ENCODE data around the gene ZFPM1.
A peak's percentile ranks its signal among the peaks of the same experiment; 100 is the strongest.

Gene ZFPM1

DNA sequence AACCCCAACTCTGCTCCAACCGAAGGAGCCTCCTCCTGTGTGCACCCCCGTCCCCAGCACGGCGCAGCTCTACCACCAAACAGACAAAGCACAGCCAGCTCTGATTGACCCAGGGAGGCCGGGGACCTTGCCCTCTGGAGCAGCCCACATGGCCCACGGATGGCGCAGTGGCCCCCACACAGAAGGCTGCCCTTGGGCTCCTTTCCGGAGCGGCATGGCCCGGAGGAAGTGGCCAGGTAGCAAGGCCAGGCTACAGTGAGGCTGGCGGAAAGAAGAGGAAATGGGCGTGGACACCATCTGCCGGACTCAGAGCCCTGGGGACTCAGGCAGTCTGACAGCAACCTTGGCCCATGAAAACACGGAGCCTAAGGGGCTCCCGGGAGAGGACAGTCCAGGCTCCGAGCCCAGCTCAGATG is 97.2 kb downstream of the ZFPM1 start:
- no peaks in the 10 kb centered on the region for H3K36me3 Mint-ChIP-seq
- H3K27me3 Mint-ChIP-seq = peaks cover 8% of the 10 kb centered on the region
- H3K4me3 Mint-ChIP-seq = no peak overlapping the region
- no peak overlapping the region for H3K27ac Mint-ChIP-seq
- H3K4me1 Mint-ChIP-seq (ENCODE audit: low read depth) = peaks cover 6% of the 10 kb centered on the region
- no peaks in the 10 kb centered on the region for H3K9me3 Mint-ChIP-seq (ENCODE audit: low read depth)

DNA sequence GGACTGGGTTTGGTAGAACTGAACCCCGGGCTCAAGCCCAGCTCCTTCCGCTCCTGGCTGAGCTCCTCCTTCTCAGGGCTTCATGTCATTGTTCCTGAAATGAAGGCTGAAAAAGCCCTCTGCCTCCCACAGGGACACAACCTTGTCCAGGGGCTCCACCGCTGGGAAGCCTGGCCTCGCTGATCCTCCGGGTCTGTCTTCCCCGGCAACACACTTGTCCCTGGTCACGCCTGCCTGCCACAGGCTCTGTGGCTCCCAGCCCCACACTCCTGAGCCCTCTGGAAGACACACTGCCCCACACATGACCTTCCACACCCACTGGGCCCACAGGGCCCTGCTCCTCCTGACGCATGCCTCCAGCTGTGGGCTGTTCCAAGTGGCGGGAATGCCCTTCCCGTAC is 99.1 kb downstream of the ZFPM1 start:
- H3K4me1 Mint-ChIP-seq (ENCODE audit: low read depth) = peaks cover 6% of the 10 kb centered on the region
- no peaks in the 10 kb centered on the region for H3K9me3 Mint-ChIP-seq (ENCODE audit: low read depth)
- H3K4me3 Mint-ChIP-seq = no peak overlapping the region
- H3K36me3 Mint-ChIP-seq = no peaks in the 10 kb centered on the region
- peaks cover 8% of the 10 kb centered on the region for H3K27me3 Mint-ChIP-seq
- no peak overlapping the region for H3K27ac Mint-ChIP-seq

DNA sequence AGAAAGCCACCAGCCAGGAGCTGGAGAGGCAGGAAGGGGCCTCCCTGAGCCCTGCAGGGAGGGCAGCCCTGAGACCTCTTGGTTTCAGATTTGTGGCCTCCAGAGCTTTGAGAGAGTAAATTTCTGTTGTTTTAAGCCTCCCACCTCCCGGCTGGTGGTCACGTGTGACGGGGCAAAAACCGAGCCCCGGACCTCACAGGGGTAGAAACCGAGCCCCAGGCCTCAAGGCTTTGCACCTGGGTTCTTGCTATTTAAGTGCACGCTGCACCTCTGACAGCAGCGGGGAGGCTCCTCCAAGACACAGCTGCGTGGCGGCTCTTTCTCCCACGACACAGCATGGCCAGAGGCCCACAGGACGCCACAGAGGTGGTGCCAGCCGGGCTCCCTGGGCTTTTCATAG is 99.7 kb downstream of the ZFPM1 start:
- H3K9me3 Mint-ChIP-seq (ENCODE audit: low read depth) = no peaks in the 10 kb centered on the region
- peaks cover 6% of the 10 kb centered on the region for H3K4me1 Mint-ChIP-seq (ENCODE audit: low read depth)
- H3K27me3 Mint-ChIP-seq = peaks cover 10% of the 10 kb centered on the region
- H3K27ac Mint-ChIP-seq = no peak overlapping the region
- H3K4me3 Mint-ChIP-seq = no peak overlapping the region
- H3K36me3 Mint-ChIP-seq = no peaks in the 10 kb centered on the region

DNA sequence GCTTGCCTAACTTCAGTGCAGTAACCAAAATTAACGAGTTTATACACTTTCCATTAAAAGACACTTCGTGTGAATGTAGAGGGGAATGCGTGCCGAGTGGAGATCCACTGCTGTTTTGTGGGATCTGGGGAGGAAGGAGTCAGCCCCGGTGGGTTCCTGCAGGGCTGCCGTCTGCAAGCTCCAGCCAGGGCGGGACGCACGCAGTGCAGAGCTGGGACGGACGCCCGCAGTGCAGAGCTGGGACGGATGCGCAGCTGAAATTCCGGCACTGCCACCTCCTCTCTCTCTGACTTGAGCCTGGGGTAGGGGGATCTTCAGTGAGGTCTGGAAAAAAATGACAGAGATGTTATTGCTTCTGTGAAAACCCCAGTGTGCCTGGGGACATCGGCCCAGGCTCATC is 100.7 kb downstream of the ZFPM1 start:
- no peaks in the 10 kb centered on the region for H3K9me3 Mint-ChIP-seq (ENCODE audit: low read depth)
- no peaks in the 10 kb centered on the region for H3K36me3 Mint-ChIP-seq
- no peak overlapping the region for H3K4me3 Mint-ChIP-seq
- peaks cover 11% of the 10 kb centered on the region for H3K27me3 Mint-ChIP-seq
- H3K4me1 Mint-ChIP-seq (ENCODE audit: low read depth) = peaks cover 6% of the 10 kb centered on the region
- no peak overlapping the region for H3K27ac Mint-ChIP-seq

DNA sequence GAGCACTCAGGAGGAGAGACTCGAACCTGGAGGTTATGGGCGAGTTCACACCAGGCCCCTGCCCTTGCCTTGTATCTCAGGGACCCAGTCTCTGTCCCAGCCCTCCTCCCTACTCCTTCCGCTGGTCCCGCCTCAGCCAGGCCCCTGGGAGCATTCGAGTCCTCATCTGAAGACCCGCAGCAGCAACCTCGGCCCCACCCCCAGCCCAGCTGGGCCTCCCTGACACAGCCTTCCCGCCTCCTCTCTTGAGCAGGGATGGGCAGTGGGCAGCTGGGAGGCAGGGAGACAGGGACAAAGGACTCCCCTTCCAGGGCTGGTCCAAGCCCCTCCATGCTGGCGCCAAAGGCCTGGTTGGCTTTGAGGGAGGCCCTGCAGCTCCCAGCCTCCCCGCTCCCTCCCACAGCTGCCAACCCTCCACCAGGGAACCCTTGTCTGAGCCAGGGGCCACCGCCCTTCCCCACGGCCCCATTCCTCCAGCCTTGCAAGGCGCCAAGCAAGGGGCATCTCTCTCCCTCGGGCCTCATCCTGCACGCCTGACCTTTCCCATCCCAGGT is 101.7 kb downstream of the ZFPM1 start:
- Mint-ChIP-seq H3K4me3 (no peak overlapping the region), H3K36me3 (no peaks in the 10 kb centered on the region), H3K4me1 (ENCODE audit: low read depth) (peaks cover 6% of the 10 kb centered on the region), H3K9me3 (ENCODE audit: low read depth) (no peaks in the 10 kb centered on the region), H3K27ac (no peak overlapping the region), H3K27me3 (peaks cover 14% of the 10 kb centered on the region)

DNA sequence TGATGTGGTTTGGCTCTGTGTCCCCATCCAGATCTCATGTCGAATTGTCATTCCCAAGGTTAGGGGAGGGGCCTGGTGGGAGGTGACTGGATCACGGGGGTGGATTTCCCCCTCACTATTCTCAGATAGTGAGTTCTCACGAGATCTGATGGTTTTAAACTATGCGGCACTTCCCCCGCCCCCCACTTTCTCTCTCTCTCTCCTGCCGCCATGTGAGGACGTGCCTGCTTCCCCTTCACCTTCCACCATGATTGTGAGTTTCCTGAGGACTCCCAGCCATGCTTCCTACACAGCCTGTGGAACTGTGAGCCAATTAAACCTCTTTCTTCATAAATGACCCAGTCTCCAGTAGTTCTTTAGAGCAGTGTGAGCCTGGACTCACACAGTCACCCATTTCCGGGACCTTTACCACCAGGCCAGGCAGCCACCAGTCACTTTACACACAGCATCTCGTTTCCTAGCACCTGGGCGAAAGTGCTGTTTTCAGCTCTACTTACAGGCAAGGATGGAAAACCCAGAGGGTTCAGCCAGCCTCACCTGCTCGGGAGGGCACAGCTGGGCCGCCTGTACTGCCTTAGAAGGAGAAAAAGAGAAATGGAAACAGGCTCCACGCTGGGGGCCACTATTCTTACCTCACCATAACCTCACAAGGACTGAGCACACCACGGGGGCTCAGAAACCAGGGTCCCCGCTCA is 103.4 kb downstream of the ZFPM1 start:
- Mint-ChIP-seq H3K4me1 (ENCODE audit: low read depth) (peaks cover 3% of the 10 kb centered on the region), H3K27ac (no peak overlapping the region), H3K9me3 (ENCODE audit: low read depth) (no peaks in the 10 kb centered on the region), H3K27me3 (peaks cover 14% of the 10 kb centered on the region), H3K4me3 (no peak overlapping the region), H3K36me3 (no peaks in the 10 kb centered on the region)

DNA sequence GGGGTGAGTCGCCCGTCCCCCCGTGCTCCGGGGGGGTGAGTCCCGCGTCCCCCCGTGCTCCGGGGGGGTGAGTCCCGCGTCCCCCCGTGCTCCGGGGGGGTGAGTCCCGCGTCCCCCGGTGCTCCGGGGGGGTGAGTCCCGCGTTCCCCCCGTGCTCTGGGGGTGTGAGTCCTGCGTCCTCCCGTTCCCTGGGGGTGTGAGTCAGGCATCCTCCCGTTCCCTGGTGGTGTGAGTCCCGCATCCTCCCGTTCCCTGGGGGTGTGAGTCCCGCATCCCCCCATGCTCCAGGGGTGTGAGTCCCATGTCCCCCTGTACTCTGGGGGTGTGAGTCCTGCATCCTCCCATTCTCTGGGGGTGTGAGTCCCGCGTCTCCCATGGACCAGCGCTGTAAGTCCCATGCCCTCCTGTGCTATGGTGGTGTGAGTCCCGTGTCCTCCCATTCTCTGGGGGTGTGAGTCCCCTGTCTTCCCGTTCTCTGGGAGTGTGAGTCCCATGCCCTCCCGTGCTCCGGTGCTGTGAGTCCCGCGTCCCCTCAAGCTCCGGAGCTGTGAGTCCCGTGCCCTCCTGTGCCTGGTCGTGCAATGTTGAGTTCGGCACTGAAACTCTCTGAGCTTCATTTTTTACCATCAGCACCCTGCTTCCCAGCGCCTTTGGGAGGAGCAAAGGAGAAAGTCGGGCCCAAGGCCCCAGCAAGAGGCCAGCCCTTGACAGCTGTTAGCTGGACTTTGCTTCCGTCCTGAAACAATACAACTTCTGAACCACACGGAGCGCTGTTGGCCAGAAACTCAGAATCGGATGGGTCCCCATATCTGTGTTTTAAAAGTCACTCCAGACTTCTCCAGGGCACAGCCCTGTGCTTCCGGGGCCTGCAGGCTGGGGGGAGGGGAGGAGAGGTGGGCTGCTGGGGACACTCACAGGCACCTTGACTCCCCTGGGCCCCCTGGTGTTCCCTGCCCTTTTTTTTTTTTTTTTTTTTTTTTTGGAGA is 105.7 kb downstream of the ZFPM1 start:
- no peak overlapping the region for H3K4me3 Mint-ChIP-seq
- peaks cover 14% of the 10 kb centered on the region for H3K27me3 Mint-ChIP-seq
- H3K9me3 Mint-ChIP-seq (ENCODE audit: low read depth) = no peaks in the 10 kb centered on the region
- peaks cover 5% of the 10 kb centered on the region for H3K4me1 Mint-ChIP-seq (ENCODE audit: low read depth)
- no peak overlapping the region for H3K27ac Mint-ChIP-seq
- no peaks in the 10 kb centered on the region for H3K36me3 Mint-ChIP-seq

DNA sequence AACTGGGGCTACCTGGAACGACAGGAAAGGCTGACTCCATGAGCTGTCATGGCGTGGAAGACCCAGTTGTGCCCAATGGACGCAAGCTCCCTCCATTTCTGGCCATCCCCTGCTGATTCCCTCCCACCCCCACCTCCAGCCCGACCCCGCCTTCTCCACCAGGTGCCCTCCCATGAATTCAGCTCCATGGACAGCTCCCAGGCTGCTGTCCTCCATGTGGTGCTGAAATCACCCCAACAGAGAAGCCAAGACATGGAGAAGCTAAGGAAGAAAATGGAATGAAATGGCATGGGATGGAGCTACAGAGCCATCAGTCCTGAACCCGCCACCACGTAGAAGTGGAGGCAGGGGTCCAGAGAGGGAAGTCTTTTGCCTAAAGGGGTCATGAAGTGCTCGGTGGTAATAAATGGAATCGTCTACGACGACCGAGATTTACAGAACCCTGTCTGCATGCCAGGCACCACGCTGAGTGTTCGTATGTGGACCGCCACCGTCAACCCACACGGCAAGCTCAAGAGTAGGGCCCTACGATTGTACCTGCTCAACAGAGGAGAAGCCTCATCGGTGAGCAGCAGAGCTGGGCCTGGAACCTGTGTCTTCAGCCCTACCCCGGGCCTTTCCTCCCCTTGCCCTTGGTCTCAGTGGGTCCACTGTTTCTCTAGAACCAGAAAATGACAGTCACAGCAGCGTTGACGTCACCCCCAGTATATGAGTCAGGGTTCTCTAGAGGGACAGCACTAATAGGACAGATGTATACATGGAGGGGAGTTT is 107.8 kb downstream of the ZFPM1 start:
- Mint-ChIP-seq H3K4me1 (ENCODE audit: low read depth) (peaks cover 7% of the 10 kb centered on the region), H3K36me3 (no peaks in the 10 kb centered on the region), H3K27ac (no peak overlapping the region), H3K9me3 (ENCODE audit: low read depth) (no peaks in the 10 kb centered on the region), H3K27me3 (peaks cover 14% of the 10 kb centered on the region), H3K4me3 (no peak overlapping the region)

DNA sequence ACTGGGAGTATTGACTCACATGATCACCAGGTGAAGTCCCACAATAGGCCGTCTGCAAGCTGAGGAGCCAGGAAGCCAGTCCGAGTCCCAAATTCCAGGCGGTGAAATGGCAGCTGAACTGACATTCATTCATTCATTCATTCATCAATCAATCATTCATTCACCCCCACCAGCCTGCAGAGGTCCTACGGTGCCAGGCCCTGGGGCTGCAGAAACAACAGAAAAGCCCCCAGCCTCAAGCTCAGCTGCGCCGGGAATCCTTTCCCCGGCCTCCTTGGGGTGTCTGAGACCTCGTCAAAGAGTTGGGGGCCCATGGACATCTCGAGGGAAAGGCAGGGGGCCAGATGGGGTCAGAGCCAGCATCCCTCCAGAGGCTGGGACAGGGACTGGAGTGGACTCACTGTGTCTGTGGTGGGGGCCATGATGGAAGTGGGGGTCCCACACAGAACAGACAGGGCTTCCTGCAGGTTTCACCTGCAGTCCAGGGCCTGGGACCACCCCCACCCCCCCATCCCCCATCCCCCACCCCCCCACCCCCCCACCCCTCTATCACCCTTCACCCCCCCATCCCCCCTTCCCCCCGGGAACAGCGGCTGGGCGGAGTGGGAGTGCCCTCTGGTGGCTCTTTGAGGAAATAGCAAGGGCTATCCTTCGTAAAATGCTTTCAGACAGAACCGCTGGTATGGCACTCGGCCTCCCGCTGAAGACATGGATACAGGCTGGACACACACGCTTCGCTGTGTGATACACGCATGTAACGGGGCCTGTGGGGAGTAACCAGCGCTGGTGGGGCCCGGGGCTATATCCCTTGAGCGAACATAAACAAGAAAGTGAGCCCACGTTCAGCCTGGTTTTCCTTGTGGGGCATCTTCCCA is 108.6 kb downstream of the ZFPM1 start:
- no peaks in the 10 kb centered on the region for H3K9me3 Mint-ChIP-seq (ENCODE audit: low read depth)

DNA sequence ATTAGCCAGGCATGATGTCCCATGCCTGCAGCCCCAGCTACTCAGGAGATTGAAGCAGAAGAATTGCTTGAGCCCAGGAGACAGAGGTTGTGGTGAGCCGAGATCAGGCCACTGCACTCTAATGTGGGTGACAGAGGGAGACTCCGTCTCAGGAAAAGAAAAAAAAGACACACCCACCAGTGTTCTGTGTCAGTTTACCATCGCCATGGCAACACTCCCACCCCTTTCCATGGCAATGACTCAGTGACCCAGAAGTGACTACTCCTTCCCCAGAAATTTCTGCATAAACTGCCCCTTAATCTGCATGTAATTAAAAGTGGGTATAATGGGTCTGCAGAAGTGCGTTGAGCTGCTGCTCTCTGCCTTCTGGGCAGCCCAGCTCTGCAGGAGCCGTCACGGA is 113.1 kb downstream of the ZFPM1 start:
- H3K4me1 Mint-ChIP-seq (ENCODE audit: low read depth) = peaks cover 20% of the 10 kb centered on the region
- H3K9me3 Mint-ChIP-seq (ENCODE audit: low read depth) = no peaks in the 10 kb centered on the region
- no peaks in the 10 kb centered on the region for H3K36me3 Mint-ChIP-seq
- H3K4me3 Mint-ChIP-seq = no peak overlapping the region
- no peaks in the 10 kb centered on the region for H3K27me3 Mint-ChIP-seq
- H3K27ac Mint-ChIP-seq = no peak overlapping the region

More for the DNA sequence above, 108.6 kb downstream of the ZFPM1 start:
- Mint-ChIP-seq H3K4me1 (ENCODE audit: low read depth) (peaks cover 14% of the 10 kb centered on the region), H3K27me3 (peaks cover 6% of the 10 kb centered on the region), H3K36me3 (no peaks in the 10 kb centered on the region), H3K4me3 (no peak overlapping the region), H3K27ac (no peak overlapping the region)

DNA sequence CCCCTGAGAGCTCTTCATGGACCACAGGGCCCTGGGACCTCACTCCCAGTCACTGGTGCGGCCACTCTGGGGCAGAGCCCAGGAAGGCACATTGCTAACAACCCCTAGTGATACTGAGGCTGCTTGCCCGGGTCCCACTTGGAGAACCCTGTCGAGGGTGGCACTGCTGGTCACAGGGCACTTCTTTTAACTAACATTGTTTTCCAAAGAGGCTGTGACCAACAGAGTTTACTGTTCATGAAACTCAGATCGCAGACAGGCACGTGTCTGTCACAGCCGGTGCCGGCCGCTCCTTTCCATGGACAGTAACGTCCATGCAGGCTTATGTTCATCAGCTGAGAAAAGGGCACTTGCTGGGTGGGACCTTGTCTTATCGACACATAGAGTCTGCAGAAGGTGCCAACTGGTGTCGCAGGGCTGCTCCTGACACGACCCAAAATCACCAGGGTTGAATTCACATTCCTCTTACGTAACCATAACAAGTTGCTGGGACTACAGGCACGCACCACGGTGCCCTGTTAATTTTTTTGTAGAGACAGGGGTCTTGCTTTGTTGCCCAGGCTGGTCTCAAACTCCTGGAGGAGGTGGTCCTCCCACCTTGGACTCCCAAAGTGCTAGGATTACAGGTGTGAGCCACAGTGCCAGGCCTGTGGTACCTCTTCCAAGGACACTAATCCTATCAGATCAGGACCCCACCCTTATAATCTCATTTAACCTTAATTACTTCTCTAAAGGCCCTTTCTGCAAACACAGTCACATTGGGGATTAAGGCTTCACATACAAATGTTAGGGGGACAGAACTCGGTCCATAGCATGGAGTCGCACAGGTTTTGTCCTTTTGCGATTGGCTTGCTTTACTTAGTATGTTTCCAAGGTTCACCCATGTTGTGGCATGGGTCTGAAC is 115.9 kb downstream of the ZFPM1 start:
- Mint-ChIP-seq H3K4me3 (peak overlapping the region; percentile 83), H3K9me3 (ENCODE audit: low read depth) (no peaks in the 10 kb centered on the region), H3K36me3 (no peaks in the 10 kb centered on the region), H3K27me3 (no peaks in the 10 kb centered on the region), H3K27ac (peak overlapping the region; percentile 74), H3K4me1 (ENCODE audit: low read depth) (peaks cover 39% of the 10 kb centered on the region)

DNA sequence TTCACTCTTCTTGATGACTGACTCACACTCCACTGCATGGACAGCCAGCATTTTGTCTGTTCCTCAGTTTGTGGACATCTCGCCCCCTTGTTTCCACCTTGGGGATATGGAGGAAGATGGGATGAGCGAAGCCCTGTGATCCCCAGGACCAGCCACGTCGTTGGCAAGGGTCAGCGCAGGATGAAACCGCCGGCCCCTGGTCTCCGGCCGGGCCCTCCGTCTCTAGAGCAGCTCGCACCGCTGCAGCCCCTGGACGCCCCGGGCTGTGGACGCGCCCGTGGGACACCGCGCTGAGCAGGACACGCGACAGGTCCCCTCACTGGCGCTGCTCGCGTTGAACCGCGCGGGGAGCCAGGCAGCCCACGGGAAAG is 116.5 kb downstream of the ZFPM1 start:
- Mint-ChIP-seq H3K4me1 (ENCODE audit: low read depth) (peaks cover 39% of the 10 kb centered on the region), H3K9me3 (ENCODE audit: low read depth) (no peaks in the 10 kb centered on the region), H3K27me3 (no peaks in the 10 kb centered on the region), H3K4me3 (peak overlapping the region; percentile 83), H3K36me3 (no peaks in the 10 kb centered on the region), H3K27ac (peak overlapping the region; percentile 74)

DNA sequence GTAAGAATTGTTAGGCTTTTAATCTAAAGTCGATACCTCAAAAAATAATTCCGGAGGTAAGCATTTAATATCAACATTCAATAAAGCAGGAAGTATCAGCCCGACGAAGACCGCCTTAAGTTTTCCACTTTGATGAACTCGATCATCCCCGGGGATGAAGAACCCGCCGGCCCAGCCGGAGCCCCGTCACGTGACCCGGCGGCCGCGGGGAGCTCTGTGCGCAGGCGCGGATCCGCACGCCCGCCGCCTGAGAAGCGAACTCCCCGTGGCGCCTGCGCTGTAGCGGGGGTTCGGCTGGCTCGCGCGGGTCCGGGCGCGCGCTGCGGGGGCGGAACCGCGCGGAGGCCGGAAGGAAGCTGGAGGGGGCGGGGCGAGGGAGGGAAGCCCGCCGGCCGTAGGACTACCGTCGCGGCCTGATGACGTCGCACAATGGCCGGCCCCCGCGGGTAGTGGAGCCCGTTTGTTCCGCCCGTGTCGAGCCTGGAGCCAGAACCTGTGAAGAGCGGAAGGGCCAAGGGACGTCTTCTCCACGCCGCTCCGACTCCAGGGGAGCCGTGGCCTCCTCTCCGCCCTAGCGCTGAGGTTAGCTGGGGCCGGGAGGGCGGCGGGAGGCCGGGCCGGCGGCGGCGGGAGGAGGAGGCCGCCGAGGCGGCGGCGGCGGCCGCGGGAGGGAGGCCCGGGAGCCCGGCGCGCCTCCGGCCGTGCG is 117.1 kb downstream of the ZFPM1 start, which contains the start of gene ZC3H18:
Gene ZC3H18, plus strand, starts transcription at position 419 of the 706 bp plus-strand sequence. CDS start 6,721 bp downstream, outside the sequence.
- Mint-ChIP-seq H3K27me3 (no peaks in the 10 kb centered on the region), H3K4me3 (peak within 1 kb of the TSS; percentile 90), H3K9me3 (ENCODE audit: low read depth) (no peaks in the 10 kb centered on the region), H3K36me3 (no peaks in the 10 kb centered on the region), H3K4me1 (ENCODE audit: low read depth) (peaks cover 39% of the 10 kb centered on the region), H3K27ac (peak within 1 kb of the TSS; percentile 88)

Measured in activated naive CD8-positive, alpha-beta T cell (primary cell).